ENCODE results near the gene EXOC6B. TPM values are rescaled to one million over a fixed set of nuclear protein-coding genes. Genes with fewer than 3 reads are reported as not detected.

EXOC6B gene
- total RNA-seq, 1 experiment from 2014 or later, result 40.1 TPM

GRCh38 chr2:72270556-72271275 is 555.1 kb downstream of the EXOC6B start:
- WGBS (ENCODE audit: extremely low coverage, insufficient read length, low lambda C conversion rate), result no CpG with 5 or more reads among the region's 1 CpG
- Histone ChIP-seq H3K23ac (ENCODE audit: insufficient read length, low read depth, low read length) (no peak overlapping the region), H4K91ac (ENCODE audit: insufficient read length, low read depth, low read length) (no peak overlapping the region), H3T11ph (ENCODE audit: low read length) (no peak overlapping the region), H2AFZ (ENCODE audit: low read length) (no peak overlapping the region), H4K8ac (replicated peaks; ENCODE audit: insufficient read length, low read depth, low read length) (no peak overlapping the region), H2BK12ac (ENCODE audit: insufficient read length, low read depth, low read length) (no peak overlapping the region), H3K14ac (ENCODE audit: insufficient read depth, low read length) (no peak overlapping the region), H4K5ac (ENCODE audit: insufficient read length, low read depth, low read length) (no peak overlapping the region), H3K9ac (ENCODE audit: extremely low read depth, insufficient read length, low read length) (no peak overlapping the region), H3K23me2 (ENCODE audit: insufficient read length, low read depth, low read length, poor library complexity, severe bottlenecking) (no peaks in the 10 kb centered on the region), H4K20me1 (ENCODE audit: control insufficient read depth, insufficient read depth, insufficient read length) (no peaks in the 10 kb centered on the region), H2BK15ac (ENCODE audit: low read depth, low read length) (no peak overlapping the region), H3K9me3 (ENCODE audit: control insufficient read depth, low read depth, low read length) (no peaks in the 10 kb centered on the region), H3K27me3 (ENCODE audit: insufficient read depth, low read length) (no peaks in the 10 kb centered on the region), H2AK5ac (ENCODE audit: insufficient read length, low read length) (no peak overlapping the region), H3K79me1 (ENCODE audit: insufficient read depth, low read depth, low read length, poor library complexity, severe bottlenecking) (no peaks in the 10 kb centered on the region), H2BK5ac (ENCODE audit: insufficient read length, low read length) (no peak overlapping the region), H3K4me2 (ENCODE audit: insufficient read depth, insufficient read length, low read length) (no peak overlapping the region), H2BK20ac (ENCODE audit: low read depth, low read length, poor library complexity, severe bottlenecking) (no peak overlapping the region), H3K4me1 (ENCODE audit: insufficient read depth, low read length) (no peaks in the 10 kb centered on the region), H2BK120ac (ENCODE audit: low read depth, low read length, poor library complexity, severe bottlenecking) (no peak overlapping the region), H3K56ac (ENCODE audit: insufficient read length, low read depth, low read length) (no peak overlapping the region), H3K18ac (ENCODE audit: insufficient read length, low read depth, low read length) (no peak overlapping the region), H3K4ac (ENCODE audit: low read depth, low read length) (no peak overlapping the region), H3K79me2 (ENCODE audit: insufficient read depth, low read length) (no peaks in the 10 kb centered on the region), H3K27ac (ENCODE audit: insufficient read length, low read depth, low read length) (no peak overlapping the region)
- Mint-ChIP-seq H3K27me3 (ENCODE audit: low read depth) (no peaks in the 10 kb centered on the region), H3K9me3 (no peaks in the 10 kb centered on the region; a peak in 1 of 5 replicates), H3K4me3 (no peak overlapping the region), H3K27ac (no peak overlapping the region), H3K36me3 (ENCODE audit: insufficient read depth in 1 of 3, low read depth in 3 of 3) (no peaks in the 10 kb centered on the region), H3K4me1 (peaks cover 7% of the 10 kb centered on the region in 2 experiments)
- TF ChIP-seq CTCF (conservative IDR thresholded peaks at IDR 0.05), result no peak
- no peak for DNase-seq
